Breast epithelium (tissue), 4 donors: ENCODE results near the gene HRAS. TPM values are rescaled to one million over a fixed set of nuclear protein-coding genes. Genes with fewer than 3 reads are reported as not detected.

ENCODE experiments used
- DNase-seq, 2 donors: peaks; one replicate each; pipeline ENCODE4 v3.0.0-alpha.2; 2019; ENCODE audit warnings: low spot score in 2 of 2
- H3K27ac ChIP-seq, 2 donors: fragments of 200-600 bp; sonication (generic) in 1 of 2; one replicate each; pipeline ENCODE4 v1.5.1; 2016 to 2019; ENCODE audit warnings: mild to moderate bottlenecking in 1 of 2
- H3K27me3 ChIP-seq, 2 donors: fragments of 200-600 bp; sonication (generic) in 1 of 2; one replicate each; pipeline versions ENCODE4 v1.5.1 to v1.6.0; 2017 to 2019; ENCODE audit warnings: control low read depth in 1 of 2, mild to moderate bottlenecking in 1 of 2
- H3K36me3 ChIP-seq: fragments of 200-600 bp; one replicate; pipeline ENCODE4 v1.5.1; 2019
- H3K4me1 ChIP-seq, 2 donors: fragments of 200-600 bp; sonication (generic); one replicate each; pipeline ENCODE4 v1.5.1; 2016 to 2019; ENCODE audit warnings: control low read depth in 1 of 2
- H3K4me3 ChIP-seq, 3 donors: fragments of 200-600 bp; sonication (generic); 1 replicate in 2 of 3; 2 replicates in 1 of 3; pipeline ENCODE4 v1.5.1; 2016 to 2019; ENCODE audit warnings: mild to moderate bottlenecking in 3 of 3, moderate library complexity in 2 of 3
- H3K9me3 ChIP-seq, 2 donors: fragments of 200-600 bp; sonication (generic) in 1 of 2; one replicate each; pipeline ENCODE4 v1.5.1; 2016 to 2019; ENCODE audit warnings: control low read depth in 1 of 2
- CTCF ChIP-seq, 3 donors: fragments of 450-650 bp; IDR thresholded peaks; one replicate each; pipeline ENCODE4 v1.5.1; 2016 to 2017; ENCODE audit warnings: antibody characterized with exemption in 3 of 3, mild to moderate bottlenecking in 3 of 3, moderate library complexity in 3 of 3
- POLR2A ChIP-seq: fragments of 450-650 bp; IDR thresholded peaks from one replicate; pipeline ENCODE4 v1.6.1; 2016; ENCODE audit warnings: antibody characterized with exemption, mild to moderate bottlenecking, moderate library complexity
- POLR2AphosphoS5 ChIP-seq, 3 donors: sonication (generic); formaldehyde crosslinking; IDR thresholded peaks; one replicate each; pipeline ENCODE4 v1.6.1; 2017; ENCODE audit warnings: antibody characterized with exemption in 3 of 3
- intact Hi-C: fragments of 100-400 bp; cut with DNase I; formaldehyde crosslinking; loops from one replicate; pipeline ENCODE4 v1.15.1; 2023; ENCODE audit warnings: low total_unique reads
- total RNA-seq, 3 donors: library from RNA; depleted of rRNA; stranded (reverse); fragments of >200 nt; gene quantifications; one replicate each; pipeline ENCODE4 v1.1.0, GENCODE V29; 2016

HRAS gene
- total RNA-seq, 3 donors from 2014 or later = 33.2 to 50.1 (median 33.4) TPM

- H3K9me3 ChIP-seq = no peaks in the 10 kb centered on the region
- intact Hi-C loops = loop anchor here (1.0 kb wide), 1 partner anchor 48 kb away; no protein-coding TSS in a partner anchor
- TF ChIP-seq POLR2AphosphoS5 (IDR thresholded peaks at IDR 0.05) (no peak), CTCF (IDR thresholded peaks at IDR 0.05) (no peak), POLR2A (no peak)
- no peak overlapping the region for H3K27ac ChIP-seq
- H3K4me3 ChIP-seq = no peak overlapping the region
- H3K27me3 ChIP-seq = peaks cover 3 to 6% of the 10 kb centered on the region in 2 donors
- DNase-seq = no peak
- no peaks in the 10 kb centered on the region for H3K36me3 ChIP-seq
- peaks cover 0 to 5% of the 10 kb centered on the region in 2 donors for H3K4me1 ChIP-seq
Observed at GRCh38 chr11:551596-551995, 16.2 kb upstream of the HRAS start.

GRCh38 chr11:551131-551530 lies 15.8 kb upstream of the HRAS start:
- Histone ChIP-seq H3K27me3 (peaks cover 3 to 6% of the 10 kb centered on the region in 2 donors), H3K9me3 (no peaks in the 10 kb centered on the region), H3K4me3 (no peak overlapping the region), H3K36me3 (no peaks in the 10 kb centered on the region), H3K4me1 (peaks cover 0 to 5% of the 10 kb centered on the region in 2 donors), H3K27ac (no peak overlapping the region)
- intact Hi-C loops = loop anchor here (1.0 kb wide), 1 partner anchor 48 kb away; no protein-coding TSS in a partner anchor
- DNase-seq = no peak
- TF ChIP-seq CTCF (IDR thresholded peaks at IDR 0.05) = no peak

GRCh38 chr11:550746-551085 lies 15.3 kb upstream of the HRAS start:
- Histone ChIP-seq H3K27me3 (peaks cover 3 to 6% of the 10 kb centered on the region in 2 donors), H3K4me3 (no peak overlapping the region), H3K4me1 (peaks cover 0 to 5% of the 10 kb centered on the region in 2 donors), H3K9me3 (no peaks in the 10 kb centered on the region), H3K27ac (no peak overlapping the region), H3K36me3 (no peaks in the 10 kb centered on the region)
- DNase-seq = no peak
- TF ChIP-seq CTCF (IDR thresholded peaks at IDR 0.05) (no peak), POLR2A (no peak), POLR2AphosphoS5 (IDR thresholded peaks at IDR 0.05) (no peak)
- intact Hi-C loops = loop anchor here (1.0 kb wide), 1 partner anchor 49 kb away; no protein-coding TSS in a partner anchor

GRCh38 chr11:550021-550745 lies 14.8 kb upstream of the HRAS start:
- DNase-seq = no peak
- Histone ChIP-seq H3K4me1 (peaks cover 0 to 5% of the 10 kb centered on the region in 2 donors), H3K27me3 (peaks cover 3 to 6% of the 10 kb centered on the region in 2 donors), H3K27ac (no peak overlapping the region), H3K9me3 (no peaks in the 10 kb centered on the region), H3K4me3 (no peak overlapping the region), H3K36me3 (no peaks in the 10 kb centered on the region)
- TF ChIP-seq CTCF (IDR thresholded peaks at IDR 0.05) (no peak), POLR2A (no peak), POLR2AphosphoS5 (IDR thresholded peaks at IDR 0.05) (no peak)
- intact Hi-C loops = no loop called here

GRCh38 chr11:548700-549603 lies 13.6 kb upstream of the HRAS start:
- Histone ChIP-seq H3K9me3 (no peaks in the 10 kb centered on the region), H3K27me3 (peaks cover 0 to 6% of the 10 kb centered on the region in 2 donors), H3K4me1 (no peaks in the 10 kb centered on the region), H3K36me3 (no peaks in the 10 kb centered on the region), H3K4me3 (no peak overlapping the region), H3K27ac (no peak overlapping the region)
- TF ChIP-seq CTCF (IDR thresholded peaks at IDR 0.05) (no peak), POLR2AphosphoS5 (IDR thresholded peaks at IDR 0.05) (no peak), POLR2A (no peak)
- no peak for DNase-seq
- intact Hi-C loops = no loop called here
